Ammon's horn (tissue), 1 donor: Measurements from ENCODE around the gene ACIN1.

Source experiments
- DNase-seq: peaks from one replicate; pipeline ENCODE4 v3.0.0-alpha.2; 2016; ENCODE audit warnings: low spot score

Gene ACIN1

DNA sequence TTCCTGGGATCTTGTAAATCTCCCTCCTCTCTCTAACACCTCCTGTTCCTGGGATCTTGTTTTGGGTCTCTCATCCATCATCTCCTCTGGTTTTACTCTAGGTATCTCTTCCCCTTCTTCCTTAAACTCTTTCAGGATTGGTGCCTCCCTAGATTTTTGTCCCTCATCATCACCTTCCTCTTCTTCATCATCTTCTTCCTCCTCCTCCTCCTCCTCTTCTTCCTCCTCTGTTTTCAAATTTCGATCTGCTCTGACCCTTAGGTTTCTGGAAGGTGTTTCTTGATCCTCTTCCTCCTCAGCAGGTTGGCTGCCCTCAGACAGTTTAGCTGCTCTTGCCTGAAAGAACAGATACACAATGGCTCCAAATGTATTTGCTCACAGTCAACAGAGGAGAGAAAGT lies 14.5 kb downstream of the ACIN1 start:
- DNase-seq = no peak

DNA sequence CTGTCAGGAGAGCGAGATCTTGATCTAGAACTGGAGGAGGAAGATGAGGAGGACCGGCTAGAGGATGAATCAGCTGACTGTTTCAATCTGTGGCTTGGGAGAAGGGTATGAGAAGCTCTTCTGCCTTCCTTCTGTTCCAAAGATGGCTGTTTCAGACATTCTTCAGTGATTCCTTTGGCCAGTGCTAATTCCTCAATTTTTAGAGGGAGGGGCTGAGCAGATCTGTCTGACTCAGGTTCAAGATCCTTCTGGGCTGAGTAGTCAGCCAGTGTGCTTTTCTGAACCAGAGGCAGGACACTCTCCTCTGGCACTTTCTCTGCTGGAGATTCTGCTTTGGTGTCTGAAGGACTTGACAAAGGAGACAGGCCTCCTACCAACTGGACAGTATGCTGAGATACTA lies 15.2 kb downstream of the ACIN1 start:
- DNase-seq = no peak

DNA sequence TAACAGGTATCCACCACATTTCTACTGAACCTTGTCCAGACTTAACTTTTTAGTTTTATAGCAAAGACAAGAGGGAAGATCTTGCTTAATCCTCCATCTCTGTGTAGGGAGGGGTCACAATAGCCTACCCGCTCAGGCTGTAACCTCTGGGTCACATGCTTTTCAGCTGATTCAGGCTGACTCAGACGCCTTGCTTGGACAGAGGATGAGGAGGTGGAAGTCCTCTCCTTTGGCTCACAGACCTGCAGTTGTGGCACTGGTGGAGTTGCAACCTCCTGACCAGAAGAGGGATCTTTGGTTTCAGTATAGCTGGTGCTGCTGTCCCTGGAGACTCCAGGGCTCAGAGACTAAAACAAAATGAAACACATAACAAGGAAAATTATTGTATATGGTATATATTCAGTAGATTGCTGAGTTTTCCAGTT lies 16.2 kb downstream of the ACIN1 start:
- peak; percentile 55 for DNase-seq

GRCh38 chr14:23077962-23078361 lies 17.0 kb downstream of the ACIN1 start:
- DNase-seq = no peak

- DNase-seq = no peak
Measured at GRCh38 chr14:23076785-23077408, 18.0 kb downstream of the ACIN1 start.

DNA sequence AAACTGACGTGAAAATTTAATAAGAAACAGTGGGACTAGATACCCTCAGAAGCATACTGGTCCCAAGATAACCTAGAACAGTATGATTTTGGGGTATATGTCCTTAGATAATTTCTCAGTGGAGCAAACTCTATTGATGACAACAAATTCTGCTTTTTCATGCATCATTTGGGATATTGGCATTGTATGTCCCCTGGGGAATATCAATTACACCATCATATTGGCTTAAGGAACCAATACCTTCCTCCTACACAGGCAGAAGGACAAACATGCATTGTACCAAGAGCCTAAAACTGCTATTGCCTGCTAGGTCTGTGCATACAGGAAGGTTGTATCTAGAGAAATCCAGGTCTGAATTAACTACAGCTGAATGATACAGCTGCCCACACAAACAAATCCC lies 20.0 kb downstream of the ACIN1 start:
- DNase-seq = no peak

DNA sequence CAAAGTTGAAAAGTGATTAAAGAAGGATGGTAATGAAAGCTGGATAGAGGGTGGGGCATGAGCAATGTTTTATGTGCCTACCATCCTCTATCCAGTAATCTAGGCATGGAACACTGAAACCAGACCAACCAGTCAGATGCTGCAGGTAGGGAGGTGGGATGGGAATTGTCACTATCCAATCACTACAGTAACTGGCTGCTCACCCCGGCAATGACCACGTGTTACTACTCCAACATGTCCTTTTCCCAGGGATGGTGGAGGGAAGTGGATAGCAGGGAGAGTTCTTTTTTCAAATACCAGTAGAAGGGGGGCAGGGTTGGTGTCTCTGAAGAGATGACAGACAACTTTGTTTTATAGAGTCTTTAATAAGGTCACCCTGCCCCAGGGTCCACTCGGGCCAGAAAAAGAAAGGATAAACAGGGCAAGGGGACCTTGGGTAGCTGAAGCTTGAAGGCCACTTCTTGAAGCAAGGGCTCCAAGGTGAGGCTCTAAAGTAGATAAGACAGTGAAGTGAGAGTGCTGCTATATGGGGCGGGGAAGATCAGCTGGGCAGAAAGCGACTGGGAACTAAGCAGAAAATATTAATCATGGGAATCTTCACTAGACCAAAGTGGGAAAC lies 22.9 kb downstream of the ACIN1 start:
- DNase-seq = no peak

DNA sequence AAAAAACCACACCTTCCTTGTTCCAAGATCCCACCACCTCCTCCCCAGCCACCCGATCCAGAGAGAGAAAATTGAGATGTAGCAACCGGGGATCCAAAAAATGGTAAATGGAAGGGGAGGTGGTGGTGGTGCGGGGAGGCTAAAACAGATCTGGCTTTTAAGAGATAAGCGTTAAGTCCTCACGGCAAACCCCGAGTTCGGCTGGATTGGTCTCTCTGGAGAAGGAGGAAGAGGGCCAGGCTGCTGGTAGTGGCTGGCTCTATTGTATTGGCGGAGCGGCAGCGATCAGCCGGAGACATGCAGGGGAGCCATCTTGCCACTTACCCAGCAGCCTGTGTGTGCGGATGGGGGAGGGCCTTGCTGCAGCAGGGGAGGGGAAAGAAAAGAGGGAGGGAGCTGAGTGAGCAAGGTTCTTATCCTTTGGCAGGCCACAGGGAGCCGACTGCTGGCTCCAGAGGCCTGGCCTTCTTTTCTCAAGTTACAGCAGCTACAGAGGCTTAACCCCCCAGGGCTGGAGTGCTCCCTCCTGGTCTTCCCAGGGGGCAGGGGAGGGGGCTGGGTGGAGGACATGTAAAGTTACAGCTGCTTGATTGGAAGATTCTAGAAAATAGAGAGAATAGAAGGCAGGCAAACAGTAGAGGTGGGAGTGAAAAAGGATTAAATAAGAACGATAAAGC lies 23.6 kb downstream of the ACIN1 start:
- DNase-seq = peak; percentile 96

DNA sequence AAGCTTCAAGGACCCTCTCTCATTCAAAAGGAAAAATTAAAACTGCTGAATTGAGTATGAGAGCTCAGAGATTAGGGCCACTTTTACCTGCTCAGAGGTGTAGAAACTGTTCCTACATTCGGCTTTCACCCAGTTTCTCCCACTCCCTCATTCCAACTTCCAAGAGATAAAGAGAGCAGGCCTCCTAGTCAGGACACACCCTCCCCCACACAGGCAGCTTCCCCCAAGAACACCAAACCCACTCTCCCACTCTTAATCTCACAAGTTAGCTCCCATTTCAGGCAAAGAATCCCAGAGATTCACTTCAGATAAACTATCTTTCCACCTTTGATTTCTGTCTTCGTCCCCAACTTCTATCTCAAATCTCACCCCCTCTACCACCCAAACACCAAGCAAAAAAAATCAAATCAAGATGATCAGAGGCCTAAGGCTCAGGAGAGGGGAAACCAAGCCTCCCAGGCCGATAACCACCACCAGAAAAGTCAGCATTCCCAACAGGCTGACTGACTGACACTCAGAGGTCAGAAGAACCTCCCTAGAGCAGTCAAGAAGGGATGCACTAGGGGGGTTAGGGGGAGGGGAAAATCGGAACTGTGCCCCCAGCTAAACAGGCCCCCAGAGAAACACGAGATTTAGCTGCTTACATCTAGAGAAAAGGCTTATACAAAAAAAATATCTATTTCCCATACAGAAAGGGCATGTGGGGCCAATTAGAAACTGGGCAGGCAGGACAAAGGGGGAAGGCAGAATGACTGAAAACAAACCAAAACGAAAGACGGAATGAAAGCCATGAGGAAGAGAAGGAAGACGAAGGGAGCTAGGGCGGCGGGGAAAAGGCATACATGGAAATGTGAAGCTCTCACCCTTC lies 24.4 kb downstream of the ACIN1 start:
- no peak for DNase-seq

DNA sequence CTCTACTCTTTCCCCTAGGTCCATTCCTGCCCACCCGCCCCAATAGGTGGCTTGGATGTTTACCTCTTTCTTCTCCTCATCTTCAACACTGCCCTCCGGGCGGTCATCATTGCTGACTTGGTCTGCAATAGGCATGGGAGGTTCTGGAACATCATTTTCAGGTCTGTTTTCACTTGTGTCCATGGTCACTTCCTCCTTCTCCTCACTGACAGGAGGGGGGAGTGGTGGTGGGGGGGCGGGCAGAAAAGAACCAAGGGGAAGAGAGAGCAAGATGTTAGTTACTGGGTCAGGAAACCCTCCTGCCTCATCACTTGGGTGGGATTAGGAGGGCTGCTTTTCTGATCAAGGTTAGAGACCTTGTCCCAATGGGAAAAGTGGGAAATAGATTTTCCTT lies 25.5 kb downstream of the ACIN1 start:
- no peak for DNase-seq

GRCh38 chr14:23068789-23069412 lies 26.0 kb downstream of the ACIN1 start:
- peak; percentile 94 for DNase-seq

GRCh38 chr14:23067847-23068788 lies 26.8 kb downstream of the ACIN1 start:
- DNase-seq = no peak

- no peak for DNase-seq
Measured at GRCh38 chr14:23066855-23067744, 27.8 kb downstream of the ACIN1 start.

DNA sequence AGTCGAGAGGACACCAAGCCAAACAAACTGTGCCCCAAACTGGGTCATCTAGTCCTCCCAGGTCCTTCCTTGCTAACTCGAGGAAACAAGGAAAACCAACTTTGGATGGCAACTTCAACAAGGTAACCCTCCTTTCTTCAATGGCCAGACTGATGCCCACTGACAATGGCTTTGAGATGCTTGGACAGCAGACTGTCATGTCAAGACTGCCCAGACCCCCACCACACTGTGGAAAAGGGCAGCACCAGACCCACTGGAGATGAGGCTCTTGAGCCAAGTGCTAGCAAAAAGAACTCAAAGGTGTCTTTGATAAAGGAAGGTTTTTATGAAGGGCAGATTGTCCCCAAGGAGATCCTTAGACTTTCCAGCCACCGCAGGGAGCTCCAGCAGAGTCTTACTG lies 28.6 kb downstream of the ACIN1 start:
- no peak for DNase-seq

- no peak for DNase-seq
Measured at GRCh38 chr14:23063601-23064000, 31.3 kb downstream of the ACIN1 start.

DNA sequence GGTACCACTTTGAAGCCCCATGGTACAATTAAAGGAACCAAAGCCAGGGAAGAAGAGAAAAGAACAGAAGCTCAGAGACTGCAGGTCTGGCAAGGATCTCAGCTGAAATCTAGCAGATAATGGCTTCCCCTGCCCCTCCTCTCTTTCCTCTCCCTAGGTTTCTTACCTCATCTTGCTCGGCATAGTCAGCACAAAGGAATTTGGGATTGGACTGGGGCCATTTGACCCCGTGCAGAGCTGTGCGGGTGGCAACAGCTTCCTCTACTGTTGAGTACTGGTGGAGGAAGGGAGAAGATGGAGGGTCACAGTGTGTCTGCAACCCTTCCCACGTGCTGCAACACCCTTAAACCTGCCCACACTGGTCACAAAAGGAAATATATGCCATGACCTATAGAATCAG lies 32.9 kb downstream of the ACIN1 start:
- no peak for DNase-seq

- no peak for DNase-seq
Measured at GRCh38 chr14:23060536-23061260, 34.2 kb downstream of the ACIN1 start.

DNA sequence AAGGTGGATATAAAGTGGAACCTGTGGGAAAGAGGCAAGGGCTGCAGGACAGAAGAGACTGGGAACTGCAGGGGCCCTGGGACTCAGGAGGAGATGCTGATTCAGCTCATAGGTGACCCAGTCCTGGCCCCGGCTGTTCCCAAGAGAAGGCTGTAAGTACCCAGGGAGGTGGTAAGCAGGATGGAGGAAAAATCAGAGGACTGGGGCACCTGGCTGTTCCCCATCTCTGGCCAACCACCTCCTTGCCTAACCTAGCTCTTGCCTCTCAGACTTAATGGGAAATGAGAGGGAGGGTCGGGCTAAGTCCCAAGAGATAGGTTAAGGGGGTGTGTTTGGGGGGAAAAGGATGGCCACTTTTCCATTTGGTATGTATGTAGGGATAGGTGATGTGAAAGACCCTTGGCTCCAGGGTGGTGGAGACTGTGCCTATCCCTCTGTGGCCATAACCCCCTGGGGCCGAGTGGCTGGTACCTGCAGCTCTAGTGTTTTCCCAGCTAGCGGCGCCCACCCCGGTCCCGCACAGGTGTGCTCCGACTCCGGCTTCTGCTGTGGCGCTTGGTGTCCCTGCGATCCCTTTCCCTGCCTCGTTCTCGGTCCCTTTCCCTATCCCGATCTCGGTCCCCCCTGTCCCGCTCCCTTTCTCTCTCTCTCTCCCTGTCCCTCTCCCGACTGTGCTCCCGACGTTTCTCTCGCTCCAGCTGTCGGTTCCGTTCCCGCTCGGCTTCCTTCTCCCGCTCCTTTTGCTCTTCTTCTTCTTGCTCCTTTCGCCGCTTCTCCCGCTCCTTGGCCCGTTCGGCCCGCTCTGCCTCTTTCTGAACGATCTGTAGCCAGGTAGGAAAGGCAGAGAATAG lies 36.1 kb downstream of the ACIN1 start:
- no peak for DNase-seq
